ENCODE measurements around the gene GLMN. TPM values are rescaled to one million over a fixed set of nuclear protein-coding genes. Genes with fewer than 3 reads are reported as not detected.

Gene GLMN
- total RNA-seq, 2 donors from 2014 or later: 19.7 to 25.8 TPM

Other genes with a start within 250 kb of the GLMN start
- gene SETSIP, start 223.6 kb downstream of the GLMN start, total RNA-seq: not detected
- 1 to 10 TPM; 1.4 to 2.6 TPM for gene BTBD8, start 218.6 kb downstream of the GLMN start, total RNA-seq
- gene C1orf146, start 81.1 kb downstream of the GLMN start, total RNA-seq: not detected
- gene RPAP2, start 72 bp upstream of the GLMN start, total RNA-seq: 10 to 100 TPM; 25.6 to 29.0 TPM
- 10 to 100 TPM; 33.0 to 38.6 TPM for gene GFI1, start 187.9 kb upstream of the GLMN start, total RNA-seq